Measurements from ENCODE around the gene CLN5. TPM values are rescaled to one million over a fixed set of nuclear protein-coding genes. Genes with fewer than 3 reads are reported as not detected.

CLN5 gene
- total RNA-seq, 4 donors from 2014 or later: 89.2 to 204 (median 173) TPM

GRCh38 chr13:77053192-77053591 lies 61.3 kb downstream of the CLN5 start:
- intact Hi-C loops (cut with DNase I): no loop called here

More at GRCh38 chr13:77053192-77053591, 61.3 kb downstream of the CLN5 start:
- WGBS, 2 donors: 94 to 95% methylated on average over 4 of the region's 4 CpGs
- DNase-seq: no peak
- Histone ChIP-seq H3K4me1 (peaks cover 0 to 10% of the 10 kb centered on the region in 2 donors), H3K27ac (no peak overlapping the region), H3K27me3 (no peaks in the 10 kb centered on the region), H3K36me3 (peaks cover 11 to 12% of the 10 kb centered on the region in 2 donors), H3K9me3 (no peaks in the 10 kb centered on the region), H3K4me3 (replicated peaks in 1 of 3) (no peak overlapping the region)
- TF ChIP-seq POLR2A (IDR thresholded peaks at IDR 0.05) (no peak), CTCF (IDR thresholded peaks at IDR 0.05) (no peak)

Other genes starting within 250 kb of the CLN5 start
- 10 to 100 TPM; 27.9 to 59.3 (median 37.8) TPM for gene KCTD12, start 105.7 kb upstream of the CLN5 start, total RNA-seq
- gene ACOD1, start 43.6 kb upstream of the CLN5 start, total RNA-seq: not detected
- 100 to 1,000 TPM; 144 to 164 (median 155) TPM for gene FBXL3, start 35.1 kb downstream of the CLN5 start, total RNA-seq

Data from thyroid gland (tissue), 4 donors.